ENCODE data around the gene TYR.

DNA sequence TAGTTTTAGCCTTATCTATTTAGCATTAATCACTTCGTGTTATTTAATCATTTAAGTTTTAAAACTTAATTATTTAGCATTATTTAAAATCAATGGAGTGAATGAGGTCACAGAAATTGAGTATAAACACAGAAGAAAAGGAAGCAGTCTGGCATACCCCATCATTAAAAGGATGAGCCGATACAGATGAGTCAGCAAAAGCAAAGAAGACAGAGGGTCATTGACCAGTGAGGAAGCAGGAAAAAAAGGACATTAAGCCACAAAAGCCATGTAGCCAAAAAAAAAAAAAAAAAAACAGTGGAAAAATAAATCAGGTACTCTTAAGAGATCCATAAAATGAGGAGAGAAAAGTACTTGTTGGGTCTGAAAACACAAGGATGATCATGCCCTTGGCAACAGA, 71.5 kb downstream of the TYR start:
- TF ChIP-seq, protein P1, sequence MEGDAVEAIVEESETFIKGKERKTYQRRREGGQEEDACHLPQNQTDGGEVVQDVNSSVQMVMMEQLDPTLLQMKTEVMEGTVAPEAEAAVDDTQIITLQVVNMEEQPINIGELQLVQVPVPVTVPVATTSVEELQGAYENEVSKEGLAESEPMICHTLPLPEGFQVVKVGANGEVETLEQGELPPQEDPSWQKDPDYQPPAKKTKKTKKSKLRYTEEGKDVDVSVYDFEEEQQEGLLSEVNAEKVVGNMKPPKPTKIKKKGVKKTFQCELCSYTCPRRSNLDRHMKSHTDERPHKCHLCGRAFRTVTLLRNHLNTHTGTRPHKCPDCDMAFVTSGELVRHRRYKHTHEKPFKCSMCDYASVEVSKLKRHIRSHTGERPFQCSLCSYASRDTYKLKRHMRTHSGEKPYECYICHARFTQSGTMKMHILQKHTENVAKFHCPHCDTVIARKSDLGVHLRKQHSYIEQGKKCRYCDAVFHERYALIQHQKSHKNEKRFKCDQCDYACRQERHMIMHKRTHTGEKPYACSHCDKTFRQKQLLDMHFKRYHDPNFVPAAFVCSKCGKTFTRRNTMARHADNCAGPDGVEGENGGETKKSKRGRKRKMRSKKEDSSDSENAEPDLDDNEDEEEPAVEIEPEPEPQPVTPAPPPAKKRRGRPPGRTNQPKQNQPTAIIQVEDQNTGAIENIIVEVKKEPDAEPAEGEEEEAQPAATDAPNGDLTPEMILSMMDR (IDR thresholded peaks at IDR 0.05) = no peak
- TF ChIP-seq POLR2A (IDR thresholded peaks at IDR 0.05) = no peak

All from body of pancreas (tissue), 4 donors.